HG03135 (cell line): ENCODE measurements around the gene TNFAIP8L3.

Experiments used
- ATAC-seq: cut with Tn5 transposase; IDR thresholded peaks from one replicate; pipeline ENCODE4 v1.9.1; 2021; ENCODE audit warnings: mild to moderate bottlenecking, moderate library complexity; ENCODE audit not compliant: unreplicated experiment

TNFAIP8L3 gene

GRCh38 chr15:51011212-51011611 lies 83.5 kb downstream of the TNFAIP8L3 start:
- ATAC-seq: no peak

GRCh38 chr15:51007131-51007666 lies 87.5 kb downstream of the TNFAIP8L3 start:
- ATAC-seq: no peak
